ENCODE measurements around the gene GABRP. TPM values are rescaled to one million over a fixed set of nuclear protein-coding genes. Genes with fewer than 3 reads are reported as not detected.
"Not testable (repeated sequence)": the region's sequence is repeated elsewhere in the genome, so short reads cannot be mapped to it uniquely, and the experiment has no call there.

Gene GABRP
- total RNA-seq, 1 experiment from 2014 or later = 0.40 TPM

GRCh38 chr5:170792878-170793277 lies 9.4 kb downstream of the GABRP start:
- no peak for DNase-seq (ENCODE audit: low read depth)

GRCh38 chr5:170795154-170795553 lies 11.6 kb downstream of the GABRP start:
- no peak for DNase-seq (ENCODE audit: low read depth)

GRCh38 chr5:170805666-170806065 lies 22.1 kb downstream of the GABRP start:
- DNase-seq (ENCODE audit: low read depth) = no peak

GRCh38 chr5:170809551-170809950 lies 26.0 kb downstream of the GABRP start:
- DNase-seq (ENCODE audit: low read depth) = peak; percentile 55

GRCh38 chr5:170811719-170812118 lies 28.2 kb downstream of the GABRP start:
- no peak for DNase-seq (ENCODE audit: low read depth)

- DNase-seq (ENCODE audit: low read depth) = no peak
These were observed 29.7 kb downstream of the GABRP start for GRCh38 chr5:170813231-170813630.

GRCh38 chr5:170817195-170817594 lies 33.7 kb downstream of the GABRP start:
- no peak for DNase-seq (ENCODE audit: low read depth)

- no peak for DNase-seq (ENCODE audit: low read depth)
These were observed 34.7 kb downstream of the GABRP start for GRCh38 chr5:170818232-170818631.

- no peak for DNase-seq (ENCODE audit: low read depth)
These were observed 36.3 kb downstream of the GABRP start for GRCh38 chr5:170819824-170820223.

- DNase-seq (ENCODE audit: low read depth) = no peak
These were observed 37.8 kb downstream of the GABRP start for GRCh38 chr5:170821257-170821800.

GRCh38 chr5:170826117-170826516 lies 42.6 kb downstream of the GABRP start:
- DNase-seq (ENCODE audit: low read depth) = no peak

GRCh38 chr5:170832241-170832640 lies 48.7 kb downstream of the GABRP start:
- peak; percentile 16 for DNase-seq (ENCODE audit: low read depth)

- not testable (repeated sequence) for DNase-seq (ENCODE audit: low read depth)
These were observed 50.5 kb downstream of the GABRP start for GRCh38 chr5:170833981-170834380.

GRCh38 chr5:170836226-170836625 lies 52.7 kb downstream of the GABRP start:
- DNase-seq (ENCODE audit: low read depth) = no peak

- no peak for DNase-seq (ENCODE audit: low read depth)
These were observed 60.3 kb downstream of the GABRP start for GRCh38 chr5:170843870-170844269.

GRCh38 chr5:170844651-170845050 lies 61.1 kb downstream of the GABRP start:
- DNase-seq (ENCODE audit: low read depth) = no peak

- no peak for DNase-seq (ENCODE audit: low read depth)
These were observed 62.9 kb downstream of the GABRP start for GRCh38 chr5:170846416-170846815.

GRCh38 chr5:170846846-170847245 lies 63.3 kb downstream of the GABRP start:
- DNase-seq (ENCODE audit: low read depth) = no peak

GRCh38 chr5:170848033-170848432 lies 64.5 kb downstream of the GABRP start:
- no peak for DNase-seq (ENCODE audit: low read depth)

GRCh38 chr5:170849374-170849773 lies 65.8 kb downstream of the GABRP start:
- no peak for DNase-seq (ENCODE audit: low read depth)

GRCh38 chr5:170854566-170854965 lies 71.0 kb downstream of the GABRP start:
- no peak for DNase-seq (ENCODE audit: low read depth)

- DNase-seq (ENCODE audit: low read depth) = no peak
These were observed 73.5 kb downstream of the GABRP start for GRCh38 chr5:170857066-170857465.

- DNase-seq (ENCODE audit: low read depth) = no peak
These were observed 76.9 kb downstream of the GABRP start for GRCh38 chr5:170860415-170860814.
